Smooth muscle cell (in vitro differentiated cells): ENCODE data around the gene TUBA4A. TPM values are rescaled to one million over a fixed set of nuclear protein-coding genes. Genes with fewer than 3 reads are reported as not detected.

Source experiments
- DNase-seq: peaks from one replicate; lab custom pipeline; 2025; ENCODE audit not compliant: unreplicated experiment; lab: John Stamatoyannopoulos, UW
- H2AFZ ChIP-seq: fragments of 200-600 bp; sonication (generic); 2 replicates; pipeline ENCODE4 v1.6.0; 2016; ENCODE audit warnings: antibody characterized with exemption, low read depth, mild to moderate bottlenecking
- H3F3A ChIP-seq: fragments of 200-600 bp; sonication (generic); 2 replicates; pipeline ENCODE4 v1.6.0; 2017; ENCODE audit warnings: antibody characterized with exemption, low read depth
- H3K27ac ChIP-seq: fragments of 200-600 bp; sonication (generic); 2 replicates; pipeline ENCODE4 v1.5.1; 2016; ENCODE audit warnings: low read depth, mild to moderate bottlenecking
- H3K27me3 ChIP-seq: fragments of 200-600 bp; sonication (generic); 2 replicates; pipeline ENCODE4 v1.6.1; 2016; ENCODE audit warnings: low read depth, mild to moderate bottlenecking
- H3K36me3 ChIP-seq: fragments of 200-600 bp; sonication (generic); 2 replicates; pipeline ENCODE4 v1.5.1; 2016; ENCODE audit warnings: low read depth
- H3K4me1 ChIP-seq: fragments of 200-600 bp; sonication (generic); 2 replicates; pipeline ENCODE4 v1.5.1; 2016; ENCODE audit warnings: low read depth
- H3K4me2 ChIP-seq: fragments of 200-600 bp; sonication (generic); 2 replicates; pipeline ENCODE4 v1.6.0; 2016; ENCODE audit warnings: mild to moderate bottlenecking
- H3K4me3 ChIP-seq: fragments of 200-600 bp; sonication (generic); 2 replicates; pipeline ENCODE4 v1.5.1; 2016; ENCODE audit warnings: mild to moderate bottlenecking
- H3K79me2 ChIP-seq: fragments of 200-600 bp; sonication (generic); 2 replicates; pipeline ENCODE4 v1.6.0; 2016; ENCODE audit warnings: low read depth, mild to moderate bottlenecking
- H3K9ac ChIP-seq: fragments of 200-600 bp; sonication (generic); 2 replicates; pipeline ENCODE4 v1.6.0; 2016; ENCODE audit warnings: low read depth
- H3K9me3 ChIP-seq: fragments of 200-600 bp; sonication (generic); replicated peaks from 2 replicates; pipeline ENCODE4 v1.5.1; 2016; ENCODE audit warnings: low read depth
- H4K20me1 ChIP-seq: fragments of 200-600 bp; sonication (generic); 2 replicates; pipeline ENCODE4 v1.6.0; 2016; ENCODE audit warnings: low read depth
- WGBS: methylation state at CpG from one replicate; pipeline ENCODE4 v1.1.7; 2016; ENCODE audit warnings: low lambda C conversion rate; 5-methylcytosine and 5-hydroxymethylcytosine counted together
- polyA plus RNA-seq: library from polyadenylated mRNA; unstranded; fragments of >200 nt; fragmentation: Nextera tagmentation; extraction: Ambion mirVana; gene quantifications from 2 replicates; pipeline ENCODE4 v1.2.1, GENCODE V29; 2016
- total RNA-seq: library from RNA; depleted of rRNA; stranded (reverse); fragments of >200 nt; gene quantifications from 2 replicates; pipeline ENCODE4 v1.2.3, GENCODE V29; 2014
- TF ChIP-seq, protein P1 (sequence below): fragments of 200-600 bp; sonication (generic); IDR thresholded peaks from 2 replicates; pipeline ENCODE4 v1.5.1; 2017; ENCODE audit warnings: borderline replicate concordance, mild to moderate bottlenecking, antibody characterized with exemption; ENCODE audit not compliant: insufficient read depth, poor library complexity, severe bottlenecking

TUBA4A gene
- total and polyA plus RNA-seq, 2 experiments from 2014 or later: 29.4 to 53.2 TPM

DNA sequence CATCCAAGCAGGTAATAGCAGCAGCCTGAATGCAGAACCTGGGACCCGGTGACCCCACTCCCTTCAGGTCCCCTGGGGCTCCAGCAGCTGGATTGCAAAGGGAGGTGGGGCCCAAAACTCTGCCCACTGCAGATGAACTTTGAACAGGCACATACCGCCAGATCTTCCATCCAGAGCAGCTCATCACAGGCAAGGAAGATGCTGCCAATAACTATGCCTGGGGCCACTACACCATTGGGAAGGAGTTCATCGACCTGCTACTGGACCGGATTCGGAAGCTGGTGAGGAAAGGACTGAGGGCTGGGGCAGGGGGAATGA is 16.3 kb upstream of the TUBA4A start:
- 92% methylated on average over 5 of the region's 5 CpGs for WGBS
- Histone ChIP-seq H3K4me1 (peaks cover 3% of the 10 kb centered on the region), H3K4me3 (no peak overlapping the region), H3K27me3 (no peaks in the 10 kb centered on the region), H3K79me2 (no peaks in the 10 kb centered on the region), H2AFZ (no peak overlapping the region), H3K9me3 (no peaks in the 10 kb centered on the region), H4K20me1 (no peaks in the 10 kb centered on the region), H3K36me3 (no peaks in the 10 kb centered on the region), H3K4me2 (no peak overlapping the region), H3F3A (peaks cover 3% of the 10 kb centered on the region), H3K27ac (no peak overlapping the region), H3K9ac (no peak overlapping the region)
- no peak for DNase-seq
- TF ChIP-seq, protein P1, sequence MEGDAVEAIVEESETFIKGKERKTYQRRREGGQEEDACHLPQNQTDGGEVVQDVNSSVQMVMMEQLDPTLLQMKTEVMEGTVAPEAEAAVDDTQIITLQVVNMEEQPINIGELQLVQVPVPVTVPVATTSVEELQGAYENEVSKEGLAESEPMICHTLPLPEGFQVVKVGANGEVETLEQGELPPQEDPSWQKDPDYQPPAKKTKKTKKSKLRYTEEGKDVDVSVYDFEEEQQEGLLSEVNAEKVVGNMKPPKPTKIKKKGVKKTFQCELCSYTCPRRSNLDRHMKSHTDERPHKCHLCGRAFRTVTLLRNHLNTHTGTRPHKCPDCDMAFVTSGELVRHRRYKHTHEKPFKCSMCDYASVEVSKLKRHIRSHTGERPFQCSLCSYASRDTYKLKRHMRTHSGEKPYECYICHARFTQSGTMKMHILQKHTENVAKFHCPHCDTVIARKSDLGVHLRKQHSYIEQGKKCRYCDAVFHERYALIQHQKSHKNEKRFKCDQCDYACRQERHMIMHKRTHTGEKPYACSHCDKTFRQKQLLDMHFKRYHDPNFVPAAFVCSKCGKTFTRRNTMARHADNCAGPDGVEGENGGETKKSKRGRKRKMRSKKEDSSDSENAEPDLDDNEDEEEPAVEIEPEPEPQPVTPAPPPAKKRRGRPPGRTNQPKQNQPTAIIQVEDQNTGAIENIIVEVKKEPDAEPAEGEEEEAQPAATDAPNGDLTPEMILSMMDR: no peak

- peaks cover 3% of the 10 kb centered on the region for H3F3A ChIP-seq
- no peaks in the 10 kb centered on the region for H3K36me3 ChIP-seq
- H3K4me1 ChIP-seq: no peaks in the 10 kb centered on the region
- H3K9ac ChIP-seq: no peak overlapping the region
- H3K4me3 ChIP-seq: no peak overlapping the region
- no peak for DNase-seq
- no peaks in the 10 kb centered on the region for H3K9me3 ChIP-seq
- H2AFZ ChIP-seq: no peak overlapping the region
- no peaks in the 10 kb centered on the region for H3K79me2 ChIP-seq
- TF ChIP-seq, protein P1: no peak
- no peaks in the 10 kb centered on the region for H3K27me3 ChIP-seq
- no peak overlapping the region for H3K4me2 ChIP-seq
- whole genome bisulfite sequencing: 82% methylated on average over 8 of the region's 8 CpGs
- H3K27ac ChIP-seq: no peak overlapping the region
- H4K20me1 ChIP-seq: no peaks in the 10 kb centered on the region
These were observed 15.8 kb upstream of the TUBA4A start for GRCh38 chr2:219269362-219270054.

DNA sequence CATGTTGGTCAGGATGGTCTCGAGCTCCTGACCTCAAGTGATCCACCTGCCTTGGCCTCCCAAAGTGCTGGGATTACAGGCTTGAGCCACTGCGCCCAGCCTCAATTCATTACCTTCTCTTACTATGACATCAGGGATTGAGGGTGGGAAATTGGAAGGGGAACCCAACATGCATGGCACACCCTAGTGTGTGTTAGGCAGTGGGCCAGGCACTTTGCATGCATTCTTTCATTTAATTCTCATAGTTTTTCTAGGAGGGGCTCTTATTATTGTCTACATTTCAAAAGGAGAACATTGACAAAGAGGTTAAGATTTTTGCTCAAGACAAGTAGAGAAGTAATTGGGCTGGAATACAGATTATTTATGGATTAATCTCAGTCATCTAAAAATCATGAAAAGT is 14.6 kb upstream of the TUBA4A start:
- Histone ChIP-seq H4K20me1 (no peaks in the 10 kb centered on the region), H3K27me3 (no peaks in the 10 kb centered on the region), H3K79me2 (no peaks in the 10 kb centered on the region), H3K4me1 (no peaks in the 10 kb centered on the region), H3K4me3 (no peak overlapping the region), H2AFZ (no peak overlapping the region), H3K36me3 (no peaks in the 10 kb centered on the region), H3K4me2 (no peak overlapping the region), H3K9me3 (no peaks in the 10 kb centered on the region), H3F3A (no peaks in the 10 kb centered on the region), H3K27ac (no peak overlapping the region), H3K9ac (no peak overlapping the region)
- DNase-seq: no peak
- WGBS: 96% methylated on average over 2 of the region's 2 CpGs
- TF ChIP-seq, protein P1: no peak

DNA sequence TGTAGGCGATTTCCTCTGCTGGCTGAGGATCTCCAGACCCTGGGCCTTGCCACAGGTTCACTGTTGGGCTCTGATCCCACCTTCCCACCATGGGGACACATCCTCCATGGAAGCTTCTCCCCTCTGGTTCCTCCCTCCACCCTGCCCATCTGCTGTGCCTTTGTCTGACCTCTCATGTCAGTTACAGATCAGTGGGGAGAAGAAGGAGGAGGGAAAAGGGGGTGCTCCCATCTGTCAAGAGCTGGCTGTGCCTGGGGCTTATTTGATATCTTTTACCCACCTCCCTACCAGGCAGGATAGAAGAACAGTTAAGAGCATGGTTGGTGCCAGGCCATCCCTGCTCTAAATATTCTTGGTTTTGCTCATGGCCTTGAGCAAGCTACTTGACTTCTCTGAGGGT is 13.2 kb upstream of the TUBA4A start:
- 100% methylated on average over 1 of the region's 1 CpG for WGBS
- no peaks in the 10 kb centered on the region for H3K79me2 ChIP-seq
- no peak overlapping the region for H2AFZ ChIP-seq
- no peak overlapping the region for H3K4me2 ChIP-seq
- TF ChIP-seq, protein P1: no peak
- H3F3A ChIP-seq: no peaks in the 10 kb centered on the region
- H3K9ac ChIP-seq: no peak overlapping the region
- no peak overlapping the region for H3K4me3 ChIP-seq
- H3K9me3 ChIP-seq: no peaks in the 10 kb centered on the region
- no peak for DNase-seq
- no peak overlapping the region for H3K27ac ChIP-seq
- H3K4me1 ChIP-seq: no peaks in the 10 kb centered on the region
- no peaks in the 10 kb centered on the region for H3K36me3 ChIP-seq
- no peaks in the 10 kb centered on the region for H4K20me1 ChIP-seq
- H3K27me3 ChIP-seq: no peaks in the 10 kb centered on the region
